ENCODE results near the gene ITCH. TPM values are rescaled to one million over a fixed set of nuclear protein-coding genes. Genes with fewer than 3 reads are reported as not detected.

Gene ITCH
- total and polyA plus RNA-seq, 2 of the 8 experiments (the other 6 are each of a cell fraction or from before 2014, with no cell fraction given) = 3.9 to 45.2 TPM

GRCh38 chr20:34526466-34526865 lies 163.4 kb downstream of the ITCH start (continued):
- TF ChIP-seq RAD21 (IDR thresholded peaks at IDR 0.05 in 1 of 2, conservative IDR thresholded peaks at IDR 0.05 in 1 of 2; ENCODE audit: low read depth in 2 of 2, low read length in 2 of 2) (no peak), CBX8 (IDR thresholded peaks at IDR 0.05; ENCODE audit: borderline replicate concordance, low read depth, low read length) (no peak), CEBPB (IDR thresholded peaks at IDR 0.05; ENCODE audit: low read depth, low read length) (no peak), MAX (IDR thresholded peaks at IDR 0.05) (no peak)
